KBM-7 (cell line): ENCODE measurements around the gene CHST15.

ENCODE experiments used
- DNase-seq: peaks from one replicate; pipeline ENCODE4 v3.0.0-alpha.2; 2015
- in situ Hi-C: fragments of 300-500 bp; cut with MboI; formaldehyde crosslinking; loops from 2 replicates; pipeline ENCODE4 v1.14.3; 2020; ENCODE audit warnings: low sequenced_read_pairs, low pct_unique_long_range_greater_than_20kb, mixed read lengths

Gene CHST15

DNA sequence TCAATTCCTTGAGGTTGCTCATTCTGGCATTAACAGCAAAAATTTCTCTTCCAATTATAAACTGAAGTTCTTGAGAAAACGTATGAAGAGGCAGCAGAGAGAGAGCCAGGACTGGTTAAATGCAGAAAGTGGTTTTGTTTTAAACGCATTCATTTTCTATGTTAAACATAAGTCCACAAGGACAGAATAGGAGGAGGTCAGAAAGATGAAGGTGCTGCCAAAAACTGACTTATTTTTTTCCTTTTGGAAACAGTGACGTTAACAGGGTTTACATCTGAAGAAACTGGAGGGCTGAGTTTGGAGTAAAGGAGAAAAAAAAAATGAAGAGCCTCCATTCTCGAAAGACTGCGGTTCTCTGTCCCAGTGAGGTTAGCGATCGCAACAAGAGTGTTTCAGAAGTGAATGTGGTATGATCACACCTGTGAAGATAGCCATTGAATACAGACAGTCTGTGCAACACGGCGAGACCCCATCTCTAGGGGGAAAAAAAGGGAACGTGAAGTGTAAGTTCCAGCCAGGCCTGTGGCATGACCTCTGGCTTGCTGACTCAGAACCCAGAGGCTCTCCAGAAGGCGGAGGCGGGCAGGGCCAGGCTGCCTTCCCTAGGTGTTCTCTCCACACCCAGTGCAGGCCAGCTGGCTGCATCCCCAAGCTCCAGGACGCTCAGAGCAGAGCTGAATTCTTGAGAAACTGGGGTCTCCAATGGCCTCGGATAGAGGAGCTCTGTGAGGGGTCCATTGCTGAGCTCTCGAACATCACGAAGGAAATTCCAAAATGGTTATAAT lies 84.0 kb downstream of the CHST15 start:
- DNase-seq = no peak
- in situ Hi-C loops = loop anchor here (10.0 kb wide), 1 partner anchor 375 kb away; no protein-coding TSS in a partner anchor

DNA sequence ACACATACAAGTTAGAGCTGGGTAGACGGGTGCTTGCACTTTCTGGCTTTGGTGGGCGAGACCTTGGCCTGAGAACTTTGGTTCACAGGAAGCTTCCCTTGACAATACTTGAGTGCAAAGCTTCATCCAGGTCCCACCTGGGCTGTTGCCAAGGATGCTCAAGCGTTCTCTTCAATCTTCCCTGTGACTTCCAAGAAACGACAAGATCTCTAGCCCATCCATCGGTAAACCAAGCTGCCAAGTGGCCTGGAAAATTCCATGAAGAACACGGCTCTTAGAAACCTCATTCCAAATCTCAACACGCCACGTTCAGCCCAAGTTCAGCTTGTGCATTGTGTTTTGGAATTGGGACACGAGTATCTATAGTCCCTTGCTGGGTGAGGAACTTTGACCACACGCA lies 84.7 kb downstream of the CHST15 start:
- in situ Hi-C loops = loop anchor here (10.0 kb wide), 1 partner anchor 376 kb away; no protein-coding TSS in a partner anchor
- no peak for DNase-seq

DNA sequence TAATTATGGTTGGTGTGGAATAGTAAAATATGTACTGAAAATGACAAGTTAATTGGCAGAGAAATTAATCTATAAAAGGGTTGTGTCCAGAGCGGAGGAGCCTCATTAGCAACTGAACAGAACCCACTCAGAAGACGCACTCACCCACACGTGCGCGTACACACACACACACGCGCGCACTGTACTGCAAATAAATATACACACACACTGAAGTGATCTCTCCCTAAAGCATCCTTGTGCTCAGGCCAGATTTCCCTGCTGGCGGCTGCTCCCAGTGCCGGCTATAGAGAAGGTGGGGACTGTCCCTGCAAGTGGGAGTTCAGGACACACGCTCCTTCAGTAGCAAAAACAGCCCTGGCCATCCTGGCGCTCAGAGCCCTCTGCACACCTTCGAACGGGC lies 85.2 kb downstream of the CHST15 start:
- no peak for DNase-seq
- in situ Hi-C loops = loop anchor here (10.0 kb wide), 1 partner anchor 377 kb away; no protein-coding TSS in a partner anchor

DNA sequence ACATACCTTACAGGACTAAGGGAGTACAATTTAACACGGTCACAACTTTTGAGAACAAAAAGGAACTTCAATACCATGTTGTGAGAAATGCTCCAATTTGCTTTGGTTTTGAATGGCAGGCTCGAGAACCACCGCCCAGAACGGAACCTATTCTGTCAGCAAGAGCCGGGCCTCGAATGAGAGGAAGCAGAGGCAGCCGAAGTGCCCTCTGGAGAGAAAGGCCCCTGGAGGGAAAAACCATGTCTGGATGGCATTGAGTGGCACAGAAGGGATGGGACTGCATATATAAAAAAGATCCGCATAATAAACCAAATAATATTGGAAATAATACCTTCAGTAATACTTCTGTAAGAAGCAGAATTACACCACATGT lies 85.6 kb downstream of the CHST15 start:
- no peak for DNase-seq
- in situ Hi-C loops = loop anchor here (10.0 kb wide), 1 partner anchor 377 kb away; no protein-coding TSS in a partner anchor

DNA sequence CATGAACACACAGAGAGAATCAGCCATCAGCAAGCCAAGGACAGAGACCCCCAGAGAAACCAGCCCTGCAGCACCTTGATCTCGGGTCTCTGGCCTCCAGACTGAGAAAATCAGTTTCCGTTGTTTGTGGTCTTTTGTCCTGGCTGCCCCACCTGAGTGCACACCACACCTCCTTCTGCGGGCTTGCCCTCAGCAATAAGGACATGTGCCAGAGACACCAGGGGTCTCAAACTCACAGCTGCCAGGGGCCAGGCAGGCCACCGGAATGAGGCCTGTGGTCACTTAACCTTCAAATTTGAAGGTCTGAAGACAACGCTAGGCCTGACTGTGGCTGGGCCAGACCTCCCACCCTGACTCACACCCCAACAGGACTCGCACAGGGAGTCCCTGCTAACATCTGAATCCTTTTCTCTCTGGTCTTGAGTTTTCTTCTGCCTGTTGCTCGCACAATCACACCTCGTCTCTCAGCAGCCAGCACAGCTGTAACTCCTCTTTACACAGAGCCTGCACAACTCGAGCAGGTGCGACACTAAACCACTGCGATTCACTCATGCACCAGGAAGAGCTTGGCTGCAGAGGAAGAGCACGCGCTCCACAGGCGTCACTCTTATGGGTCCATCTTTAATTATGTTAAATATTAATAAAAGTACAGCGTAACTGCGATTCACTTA lies 86.2 kb downstream of the CHST15 start:
- DNase-seq = no peak

DNA sequence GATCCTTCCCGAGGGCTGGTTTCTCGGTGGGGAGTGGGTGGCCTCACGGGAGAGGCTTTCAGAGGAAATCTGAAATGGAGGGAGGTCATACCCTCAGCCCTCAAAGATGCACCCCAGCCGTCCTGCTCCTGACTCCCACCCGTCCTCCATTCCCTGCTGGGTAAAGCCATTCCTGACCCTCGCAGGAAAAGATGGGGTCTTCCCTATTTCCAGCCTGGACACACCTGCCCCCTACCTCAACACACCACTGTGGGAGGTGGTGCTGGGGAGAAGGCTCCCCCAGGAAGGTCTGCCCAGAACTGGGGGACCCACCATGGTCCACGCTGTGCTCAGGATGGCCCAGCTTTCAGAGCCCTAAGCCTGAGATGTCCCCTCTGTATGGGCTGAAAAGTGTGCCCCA lies 86.9 kb downstream of the CHST15 start:
- no peak for DNase-seq
- in situ Hi-C loops = loop anchor here (10.0 kb wide), 1 partner anchor 378 kb away; no protein-coding TSS in a partner anchor

More for the DNA sequence above, 86.2 kb downstream of the CHST15 start:
- in situ Hi-C loops = loop anchor here (10.0 kb wide), 1 partner anchor 378 kb away; no protein-coding TSS in a partner anchor

DNA sequence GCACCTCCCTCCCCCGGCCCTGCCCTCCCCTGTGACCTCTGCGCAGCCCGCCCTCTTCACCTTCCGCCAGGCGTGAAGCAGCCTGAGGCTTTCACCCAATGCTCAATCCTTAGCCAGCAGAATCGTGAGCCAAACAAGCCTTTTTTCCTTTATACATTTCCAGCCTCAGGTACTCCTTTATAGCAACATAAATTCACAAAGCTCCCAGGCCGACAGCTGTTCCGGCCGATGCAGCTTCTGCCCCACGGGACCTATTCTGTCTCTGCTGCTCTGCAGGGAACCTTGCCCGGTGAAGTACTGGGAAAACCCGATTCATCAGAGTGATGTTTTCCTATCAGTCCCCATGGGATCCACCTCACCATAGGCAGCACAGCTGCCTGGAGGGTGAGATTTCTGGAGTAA lies 87.4 kb downstream of the CHST15 start:
- in situ Hi-C loops = loop anchor here (10.0 kb wide), 1 partner anchor 379 kb away; no protein-coding TSS in a partner anchor

DNA sequence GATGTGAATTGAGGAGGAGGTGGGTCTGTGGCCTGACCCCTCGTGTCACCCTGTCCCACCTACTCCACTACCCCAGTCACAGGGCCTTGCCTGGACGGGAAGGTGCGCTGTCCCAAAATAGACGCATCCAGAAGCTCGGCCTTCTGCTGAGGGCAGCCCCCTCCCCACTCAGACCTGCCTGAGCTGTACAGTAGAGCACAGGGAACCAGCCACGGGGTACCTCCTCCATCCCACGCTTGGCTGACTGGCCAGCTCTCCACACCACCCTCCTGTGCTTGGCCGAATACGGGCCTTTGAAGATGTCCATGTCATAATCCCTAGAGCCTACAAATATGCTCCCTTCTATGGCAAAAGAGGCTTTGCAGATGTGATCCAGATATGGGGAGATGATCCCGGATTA lies 88.3 kb downstream of the CHST15 start:
- no peak for DNase-seq
- in situ Hi-C loops = loop anchor here (10.0 kb wide), 1 partner anchor 380 kb away; no protein-coding TSS in a partner anchor

More for the DNA sequence above, 87.4 kb downstream of the CHST15 start:
- no peak for DNase-seq

DNA sequence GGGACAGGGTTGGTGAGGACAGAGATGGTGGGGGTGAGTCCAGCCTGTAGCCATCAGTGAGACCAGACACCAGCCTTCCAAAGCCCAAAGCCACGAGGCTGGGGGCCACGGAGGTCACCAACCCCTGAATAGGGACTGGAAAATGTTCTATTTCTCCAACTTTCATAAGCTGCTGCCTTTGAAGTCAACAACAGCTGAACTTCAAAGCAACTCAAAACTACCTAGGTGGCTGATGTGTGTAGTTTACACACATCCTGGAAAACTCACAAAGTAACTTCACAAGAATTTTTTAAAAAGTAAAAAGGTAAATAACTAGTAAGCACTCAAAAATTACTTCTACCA lies 88.8 kb downstream of the CHST15 start:
- in situ Hi-C loops = loop anchor here (10.0 kb wide), 1 partner anchor 380 kb away; no protein-coding TSS in a partner anchor
- DNase-seq = no peak

DNA sequence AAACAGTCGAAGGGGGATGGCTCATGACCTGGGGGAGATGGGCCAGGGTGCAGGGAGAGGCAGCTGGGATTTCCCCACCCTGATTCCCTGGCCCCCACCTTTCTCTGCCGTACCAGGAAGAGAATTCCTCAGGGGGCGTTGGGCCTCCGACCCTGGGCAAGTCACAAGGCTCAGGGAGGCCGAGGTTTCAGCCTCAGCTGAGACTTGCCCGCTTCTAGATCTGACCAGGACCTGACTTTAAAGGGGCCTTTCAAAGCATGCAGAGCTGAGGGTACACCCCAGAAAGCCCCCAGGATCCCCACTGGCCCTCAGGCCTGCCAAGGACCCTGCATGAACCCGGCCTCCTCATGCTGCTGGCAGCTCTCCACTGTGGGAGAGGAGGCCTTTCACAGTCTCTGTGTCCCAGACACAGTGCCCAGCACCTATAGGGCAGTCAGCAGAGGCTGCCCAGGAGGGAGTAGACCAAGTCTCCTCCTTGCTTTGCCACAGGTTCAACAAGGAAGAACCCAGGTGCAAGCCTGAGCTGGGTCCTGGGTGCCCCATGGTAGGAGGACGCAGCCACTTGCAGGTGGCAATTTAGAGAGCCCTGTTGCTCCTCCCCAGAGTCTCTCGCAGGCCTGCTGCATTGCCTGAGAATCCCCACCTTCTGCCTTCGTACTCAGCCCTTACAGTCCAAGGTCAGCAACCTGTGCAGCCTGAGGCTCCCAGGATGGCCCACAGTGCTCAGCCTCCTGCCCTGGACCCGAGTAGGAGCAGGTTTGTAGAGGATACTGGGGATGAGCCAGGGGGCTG lies 89.3 kb downstream of the CHST15 start:
- DNase-seq = no peak
- in situ Hi-C loops = loop anchor here (10.0 kb wide), 1 partner anchor 381 kb away; no protein-coding TSS in a partner anchor

DNA sequence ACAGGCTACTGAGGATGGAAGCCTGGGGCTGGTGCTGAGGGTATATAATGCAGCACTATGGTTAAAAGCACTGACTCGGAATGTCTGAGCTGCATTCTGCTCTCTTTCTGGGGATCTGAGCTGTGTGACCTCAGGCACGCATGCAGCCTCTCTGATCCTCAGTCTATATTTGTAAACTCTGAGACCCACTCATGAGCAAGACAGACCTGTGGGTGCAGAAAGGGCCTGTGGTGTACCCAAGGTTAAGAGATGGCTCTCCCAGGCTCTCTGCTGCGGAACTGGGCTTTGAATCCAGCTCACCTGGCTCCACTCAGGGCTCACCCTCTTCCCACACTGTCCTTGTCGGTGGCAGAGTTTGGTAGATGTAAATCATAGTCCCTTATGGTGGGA lies 89.9 kb downstream of the CHST15 start:
- in situ Hi-C loops = loop anchor here (10.0 kb wide), 1 partner anchor 381 kb away; no protein-coding TSS in a partner anchor
- DNase-seq = no peak

DNA sequence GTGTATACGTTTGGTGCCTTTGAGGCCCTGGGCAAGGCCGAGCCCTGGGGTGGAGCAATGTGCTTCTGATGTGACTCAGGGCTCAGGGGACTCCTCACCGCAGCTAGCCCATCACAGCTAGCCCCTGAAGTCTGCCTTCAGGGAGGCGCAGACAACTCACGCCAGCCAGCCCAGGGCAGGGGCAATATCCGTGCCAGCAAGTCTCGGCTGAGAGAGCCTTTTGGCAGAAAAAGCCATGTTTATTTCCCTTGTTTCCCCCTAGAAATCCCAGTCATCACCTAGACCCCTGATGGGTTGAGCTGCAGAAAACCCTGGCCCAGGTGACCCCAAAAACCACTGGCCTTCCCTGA lies 90.4 kb downstream of the CHST15 start:
- in situ Hi-C loops = loop anchor here (10.0 kb wide), 1 partner anchor 382 kb away; no protein-coding TSS in a partner anchor
- DNase-seq = no peak

DNA sequence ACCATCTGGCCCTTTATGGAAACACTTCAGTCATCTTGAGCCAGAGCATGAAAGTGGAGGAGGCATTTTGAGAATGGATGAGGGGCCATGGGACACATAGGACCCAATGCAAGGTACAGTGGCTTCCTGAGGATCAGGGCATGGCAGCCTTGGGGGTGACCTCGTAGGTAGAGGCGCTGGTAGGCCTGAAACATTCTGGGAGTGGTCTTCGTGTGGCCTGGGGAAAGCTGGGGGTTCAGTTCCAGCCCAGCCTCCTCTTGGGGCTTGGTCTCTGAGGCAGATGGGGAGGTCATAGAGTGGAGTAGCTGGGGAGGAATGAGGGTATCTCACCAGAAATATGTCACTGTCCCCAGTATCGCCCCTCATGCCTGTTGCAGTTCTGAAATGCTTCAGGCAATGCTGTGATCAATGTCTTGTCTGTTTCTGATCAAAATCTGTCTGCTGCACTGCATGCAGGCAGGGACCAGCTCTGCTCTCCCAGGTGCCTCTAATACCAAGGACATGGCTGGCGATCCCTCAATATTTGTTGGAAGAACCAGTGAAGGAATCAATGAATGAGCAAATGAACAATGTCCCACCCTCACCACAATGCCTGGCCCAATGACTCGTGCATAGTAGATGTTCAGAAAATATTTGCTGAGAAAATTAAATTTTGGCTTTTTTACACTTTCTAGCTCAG lies 90.9 kb downstream of the CHST15 start:
- DNase-seq = no peak
- in situ Hi-C loops = loop anchor here (10.0 kb wide), 1 partner anchor 382 kb away; no protein-coding TSS in a partner anchor

DNA sequence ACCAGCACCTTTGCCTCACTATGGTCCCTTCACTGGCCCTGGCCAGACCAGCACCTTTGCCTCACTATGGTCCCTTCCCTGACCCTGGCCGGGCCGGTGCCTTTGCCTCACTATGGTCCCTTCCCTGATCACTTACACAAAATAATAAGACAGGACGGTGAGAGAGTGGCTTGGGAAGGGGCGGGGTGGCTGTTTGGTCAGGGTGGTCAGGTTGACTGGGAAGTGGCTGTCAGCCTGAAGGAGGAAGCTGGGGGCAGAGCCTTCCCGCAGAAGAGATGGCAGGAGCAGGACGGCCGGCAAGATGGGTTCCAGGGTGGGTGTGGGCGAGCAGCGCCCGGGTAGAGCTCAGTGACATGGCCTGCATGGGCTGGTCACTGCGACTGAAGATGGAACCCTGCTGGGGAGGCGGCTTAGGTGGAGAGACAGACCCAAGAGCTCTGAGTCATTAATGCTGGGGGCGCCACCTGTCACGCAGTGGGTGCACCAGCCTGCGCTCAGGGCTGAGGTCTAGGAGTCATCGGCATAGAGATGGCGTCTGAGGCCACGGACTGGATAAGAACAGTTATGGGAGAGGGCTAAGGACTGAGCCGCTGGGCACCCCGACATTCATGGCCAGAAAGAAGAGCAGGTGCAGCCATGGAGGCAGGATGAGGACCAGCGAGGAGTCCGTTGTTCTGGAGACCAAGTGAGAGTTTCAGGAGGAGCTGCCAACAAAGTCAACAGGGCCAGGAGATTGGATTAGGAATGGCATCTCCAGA lies 91.8 kb downstream of the CHST15 start:
- in situ Hi-C loops = loop anchor here (10.0 kb wide), 1 partner anchor 383 kb away; no protein-coding TSS in a partner anchor

DNA sequence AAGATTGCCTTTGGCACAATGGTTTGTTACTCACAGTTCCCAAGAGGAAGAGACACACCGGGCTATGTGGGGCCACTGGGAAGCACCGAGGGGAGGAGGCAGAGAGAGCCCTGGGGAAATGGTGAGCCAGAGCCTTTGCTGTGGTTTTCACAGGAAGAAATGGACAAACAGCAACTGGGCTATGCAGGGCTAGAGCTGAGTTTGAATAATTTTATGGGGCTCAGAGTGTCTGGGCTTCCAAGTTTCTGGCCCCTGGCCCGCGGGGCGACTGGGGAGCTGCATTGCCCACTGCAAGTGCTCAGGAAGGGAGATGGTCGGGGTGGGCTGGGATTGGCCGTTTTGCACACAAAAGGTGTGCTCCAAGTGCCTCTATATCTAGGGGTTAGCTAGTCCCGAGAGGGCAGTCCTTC lies 92.6 kb downstream of the CHST15 start:
- in situ Hi-C loops = loop anchor here (10.0 kb wide), 1 partner anchor 384 kb away; no protein-coding TSS in a partner anchor
- no peak for DNase-seq

More for the DNA sequence above, 91.8 kb downstream of the CHST15 start:
- no peak for DNase-seq

DNA sequence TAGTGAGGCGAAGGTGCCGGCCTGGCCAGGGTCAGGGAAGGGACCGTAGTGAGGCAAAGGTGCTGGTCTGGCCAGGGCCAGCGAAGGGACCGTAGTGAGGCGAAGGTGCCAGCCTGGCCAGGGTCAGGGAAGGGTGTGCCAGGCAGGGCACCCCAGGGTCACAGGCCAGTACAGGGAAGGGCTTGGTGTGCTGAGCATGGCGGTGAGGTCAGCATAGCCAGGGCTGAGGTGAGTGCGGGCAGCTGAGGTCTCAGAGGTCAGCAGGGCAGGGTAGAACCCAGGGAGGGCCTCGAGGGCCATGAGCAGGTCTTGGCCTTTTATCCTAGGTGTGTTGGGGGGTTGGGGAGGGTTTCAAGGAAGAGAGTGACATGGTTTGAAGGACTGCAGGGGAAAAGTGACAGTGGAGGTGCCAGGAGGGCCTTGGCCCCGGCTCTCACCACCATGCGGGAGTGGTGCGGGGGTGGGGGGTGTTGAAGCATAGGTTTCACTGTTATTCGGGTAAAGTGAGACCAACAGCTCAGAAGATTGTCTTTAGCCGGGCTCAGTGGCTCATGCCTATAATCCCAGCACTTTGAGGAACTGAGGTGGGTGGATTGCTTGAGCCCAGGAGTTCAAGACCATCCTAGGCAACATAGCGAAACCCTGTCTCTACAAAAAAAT lies 93.3 kb downstream of the CHST15 start:
- in situ Hi-C loops = loop anchor here (10.0 kb wide), 1 partner anchor 385 kb away; no protein-coding TSS in a partner anchor
- DNase-seq = no peak

DNA sequence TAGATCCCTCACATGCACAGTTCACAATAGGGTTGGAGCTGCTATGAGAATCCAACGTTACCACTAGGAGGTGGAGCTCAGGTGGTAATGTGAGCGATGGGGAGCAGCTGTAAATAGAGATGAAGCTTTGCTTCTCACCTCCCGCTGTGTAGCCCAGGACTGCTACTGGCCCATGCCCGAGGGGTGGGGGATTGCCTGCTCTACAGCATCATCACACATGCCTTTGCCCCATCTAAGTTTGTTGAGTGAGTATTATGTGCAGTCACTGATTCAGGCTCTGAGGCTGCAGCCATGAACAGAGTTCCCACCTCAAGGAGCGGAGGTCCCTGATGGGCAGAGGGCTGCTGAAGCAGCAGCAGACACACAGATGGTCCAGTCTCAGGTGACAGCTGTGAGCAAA lies 94.1 kb downstream of the CHST15 start:
- no peak for DNase-seq
- in situ Hi-C loops = no loop called here
